Endothelial cell (in vitro differentiated cells): ENCODE data around the gene TMEM132D. TPM values are rescaled to one million over a fixed set of nuclear protein-coding genes. Genes with fewer than 3 reads are reported as not detected.

Experiments
- DNase-seq: peaks from one replicate; pipeline ENCODE4 v3.0.0; 2021; ENCODE audit warnings: low spot score
- H3K27ac Mint-ChIP-seq: one replicate; pipeline ENCODE4 v1.8.0; 2021; ENCODE audit warnings: mixed read lengths, inconsistent platforms; ENCODE audit not compliant: unreplicated experiment
- H3K27me3 Mint-ChIP-seq: one replicate; pipeline ENCODE4 v1.8.0; 2021; ENCODE audit warnings: mild to moderate bottlenecking, moderate library complexity, mixed read lengths, inconsistent platforms; ENCODE audit not compliant: unreplicated experiment
- H3K36me3 Mint-ChIP-seq: one replicate; pipeline ENCODE4 v1.8.0; 2021; ENCODE audit warnings: mild to moderate bottlenecking, low read depth, mixed read lengths, inconsistent platforms; ENCODE audit not compliant: unreplicated experiment
- H3K4me1 Mint-ChIP-seq: one replicate; pipeline ENCODE4 v1.8.0; 2021; ENCODE audit warnings: mild to moderate bottlenecking, mixed read lengths, inconsistent platforms; ENCODE audit not compliant: unreplicated experiment
- H3K4me3 Mint-ChIP-seq: one replicate; pipeline ENCODE4 v1.8.0; 2021; ENCODE audit warnings: mild to moderate bottlenecking, mixed read lengths, inconsistent platforms; ENCODE audit not compliant: unreplicated experiment
- H3K9me3 Mint-ChIP-seq: one replicate; pipeline ENCODE4 v1.8.0; 2021; ENCODE audit warnings: mixed read lengths, inconsistent platforms; ENCODE audit not compliant: unreplicated experiment
- CTCF ChIP-seq: fragments of 200-600 bp; sonication (generic); IDR thresholded peaks from one replicate; pipeline ENCODE4 v1.5.0; 2021; ENCODE audit warnings: antibody characterized with exemption; ENCODE audit not compliant: unreplicated experiment
- total RNA-seq: library from RNA; stranded (reverse); fragmentation: NEBNext Ultra II Directional; extraction: Animal tissue kit (Norgen Biotek cat#: 25700); gene quantifications from one replicate; pipeline ENCODE4 v1.2.1, GENCODE V29; 2021; ENCODE audit not compliant: unreplicated experiment

TMEM132D gene
- total RNA-seq, 1 donor from 2014 or later: not detected

- H3K4me1 Mint-ChIP-seq: no peaks in the 10 kb centered on the region
- no peak for TF ChIP-seq CTCF
- H3K27ac Mint-ChIP-seq: no peak overlapping the region
- H3K4me3 Mint-ChIP-seq: no peak overlapping the region
- no peaks in the 10 kb centered on the region for H3K36me3 Mint-ChIP-seq
- DNase-seq: no peak
- peaks cover 25% of the 10 kb centered on the region for H3K9me3 Mint-ChIP-seq
- no peaks in the 10 kb centered on the region for H3K27me3 Mint-ChIP-seq
Observed at GRCh38 chr12:129607756-129608155, 296.1 kb downstream of the TMEM132D start.

- no peak for TF ChIP-seq CTCF
- Mint-ChIP-seq H3K4me3 (no peak overlapping the region), H3K36me3 (no peaks in the 10 kb centered on the region)
Observed at GRCh38 chr12:129607301-129607700, 296.5 kb downstream of the TMEM132D start.

GRCh38 chr12:129606239-129606638 is 297.6 kb downstream of the TMEM132D start:
- H3K4me1 Mint-ChIP-seq: no peaks in the 10 kb centered on the region

More at GRCh38 chr12:129607301-129607700, 296.5 kb downstream of the TMEM132D start:
- no peaks in the 10 kb centered on the region for H3K27me3 Mint-ChIP-seq
- no peak overlapping the region for H3K27ac Mint-ChIP-seq
- no peaks in the 10 kb centered on the region for H3K4me1 Mint-ChIP-seq
- H3K9me3 Mint-ChIP-seq: peaks cover 26% of the 10 kb centered on the region
- no peak for DNase-seq

GRCh38 chr12:129605666-129606065 is 298.2 kb downstream of the TMEM132D start:
- no peaks in the 10 kb centered on the region for H3K4me1 Mint-ChIP-seq
- peaks cover 2% of the 10 kb centered on the region for H3K27me3 Mint-ChIP-seq
- no peak for DNase-seq
- H3K27ac Mint-ChIP-seq: no peak overlapping the region
- H3K9me3 Mint-ChIP-seq: peaks cover 30% of the 10 kb centered on the region
- no peak for TF ChIP-seq CTCF
- no peaks in the 10 kb centered on the region for H3K36me3 Mint-ChIP-seq
- no peak overlapping the region for H3K4me3 Mint-ChIP-seq

More at GRCh38 chr12:129606239-129606638, 297.6 kb downstream of the TMEM132D start:
- Mint-ChIP-seq H3K4me3 (no peak overlapping the region), H3K9me3 (peaks cover 31% of the 10 kb centered on the region), H3K27ac (no peak overlapping the region), H3K36me3 (no peaks in the 10 kb centered on the region), H3K27me3 (peaks cover 2% of the 10 kb centered on the region)
- no peak for TF ChIP-seq CTCF
- DNase-seq: no peak

- DNase-seq: no peak
- Mint-ChIP-seq H3K27me3 (peaks cover 2% of the 10 kb centered on the region), H3K9me3 (peaks cover 32% of the 10 kb centered on the region), H3K27ac (no peak overlapping the region), H3K36me3 (peaks cover 6% of the 10 kb centered on the region), H3K4me3 (no peak overlapping the region), H3K4me1 (no peaks in the 10 kb centered on the region)
- no peak for TF ChIP-seq CTCF
Observed at GRCh38 chr12:129604506-129604905, 299.3 kb downstream of the TMEM132D start.
